RPMI7951 (cell line): ENCODE data around the gene SYNPO. TPM values are rescaled to one million over a fixed set of nuclear protein-coding genes. Genes with fewer than 3 reads are reported as not detected.

Source experiments
- DNase-seq: peaks from one replicate; pipeline ENCODE4 v3.0.0-alpha.2; 2012; ENCODE audit warnings: low read depth
- total RNA-seq: library from RNA; depleted of rRNA; stranded (reverse); fragments of >200 nt; shearing (Covaris generic); gene quantifications from 2 replicates; pipeline ENCODE4 v1.2.3, GENCODE V29; 2014; rRNA removed

Gene SYNPO, protein sequence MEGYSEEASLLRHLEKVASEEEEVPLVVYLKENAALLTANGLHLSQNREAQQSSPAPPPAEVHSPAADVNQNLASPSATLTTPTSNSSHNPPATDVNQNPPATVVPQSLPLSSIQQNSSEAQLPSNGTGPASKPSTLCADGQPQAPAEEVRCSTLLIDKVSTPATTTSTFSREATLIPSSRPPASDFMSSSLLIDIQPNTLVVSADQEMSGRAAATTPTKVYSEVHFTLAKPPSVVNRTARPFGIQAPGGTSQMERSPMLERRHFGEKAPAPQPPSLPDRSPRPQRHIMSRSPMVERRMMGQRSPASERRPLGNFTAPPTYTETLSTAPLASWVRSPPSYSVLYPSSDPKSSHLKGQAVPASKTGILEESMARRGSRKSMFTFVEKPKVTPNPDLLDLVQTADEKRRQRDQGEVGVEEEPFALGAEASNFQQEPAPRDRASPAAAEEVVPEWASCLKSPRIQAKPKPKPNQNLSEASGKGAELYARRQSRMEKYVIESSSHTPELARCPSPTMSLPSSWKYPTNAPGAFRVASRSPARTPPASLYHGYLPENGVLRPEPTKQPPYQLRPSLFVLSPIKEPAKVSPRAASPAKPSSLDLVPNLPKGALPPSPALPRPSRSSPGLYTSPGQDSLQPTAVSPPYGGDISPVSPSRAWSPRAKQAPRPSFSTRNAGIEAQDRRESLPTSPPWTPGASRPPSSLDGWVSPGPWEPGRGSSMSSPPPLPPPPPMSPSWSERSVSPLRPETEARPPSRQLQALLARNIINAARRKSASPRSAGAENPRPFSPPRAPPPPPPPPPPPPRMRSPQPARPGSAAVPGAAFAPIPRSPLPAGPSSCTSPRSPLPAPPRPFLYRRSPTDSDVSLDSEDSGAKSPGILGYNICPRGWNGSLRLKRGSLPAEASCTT
- 0.98 and 1.4 TPM in 2 replicates for total RNA-seq

DNA sequence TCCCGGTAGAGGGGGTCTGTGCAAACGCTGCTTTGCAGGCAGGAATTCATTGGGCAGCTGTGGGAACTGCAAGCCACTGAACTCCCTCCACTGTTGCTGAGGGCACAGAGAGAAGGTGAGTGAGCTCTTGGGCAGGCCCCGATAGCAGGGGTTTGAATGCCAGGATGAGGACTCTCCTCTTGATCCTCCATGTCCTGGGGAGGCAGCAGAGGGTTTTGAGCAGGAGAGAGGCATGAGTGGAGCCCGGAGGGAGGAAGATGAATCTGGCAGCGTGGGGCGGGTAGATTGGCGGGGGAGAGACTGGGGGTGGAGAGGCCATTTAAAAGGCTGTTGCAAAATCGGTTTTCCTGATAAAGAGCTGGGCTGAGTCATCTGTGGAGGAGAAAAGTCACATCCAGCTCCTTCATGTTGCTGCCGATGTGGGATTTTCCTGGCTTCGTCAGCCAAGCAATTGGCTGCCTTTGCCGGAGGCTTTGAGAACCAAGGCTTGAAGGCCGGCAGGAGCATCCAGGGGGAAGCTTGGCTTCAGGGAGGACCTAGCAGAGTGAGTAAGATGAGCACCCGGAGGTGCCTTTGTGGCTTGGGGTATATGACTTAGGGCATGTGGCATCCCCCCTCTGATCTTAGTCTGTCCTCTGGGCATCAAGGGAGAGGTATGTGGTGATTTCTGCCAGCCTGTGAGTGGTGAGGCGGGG is at the start of gene SYNPO:
Gene SYNPO (plus strand): TSS at position 350 of the 695 bp plus-strand sequence. CDS start 7,616 bp downstream, outside the sequence.
- peak; percentile 99 for DNase-seq

DNA sequence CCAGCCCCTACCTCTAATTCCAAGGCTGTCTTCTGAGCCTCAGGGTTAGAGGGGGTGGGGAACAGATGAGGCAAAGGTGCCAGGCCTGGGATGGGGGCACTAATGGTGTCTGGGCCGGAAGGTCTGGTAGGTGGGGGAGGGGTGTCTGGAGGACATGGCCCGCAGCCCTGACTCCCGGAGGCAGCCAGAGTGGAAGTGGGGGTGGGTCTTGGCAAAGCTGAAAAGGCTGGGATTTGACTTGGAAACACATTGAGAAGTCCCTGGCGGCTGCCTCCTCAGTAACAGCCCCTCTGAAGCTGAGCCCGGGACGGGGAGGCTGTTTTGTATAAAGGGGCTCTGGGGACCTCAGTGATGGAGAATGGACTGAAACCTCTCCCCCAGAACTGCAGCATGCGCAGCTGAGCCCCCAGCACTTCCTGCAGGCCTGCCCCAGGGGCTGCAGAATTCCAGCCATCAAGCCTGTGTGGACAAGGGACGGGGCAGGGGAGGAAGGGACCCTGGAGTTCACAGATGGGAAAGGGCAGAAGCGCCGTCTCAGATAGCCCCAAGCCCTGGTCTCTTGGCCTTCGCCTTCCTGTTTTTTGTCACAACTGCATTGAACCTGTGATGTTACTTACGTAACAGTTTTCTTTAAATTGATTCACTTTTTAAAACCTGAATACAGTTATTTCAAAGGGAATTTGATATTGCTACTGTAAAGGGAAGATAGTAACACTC is 49.3 kb upstream of the SYNPO start:
- no peak for DNase-seq

DNA sequence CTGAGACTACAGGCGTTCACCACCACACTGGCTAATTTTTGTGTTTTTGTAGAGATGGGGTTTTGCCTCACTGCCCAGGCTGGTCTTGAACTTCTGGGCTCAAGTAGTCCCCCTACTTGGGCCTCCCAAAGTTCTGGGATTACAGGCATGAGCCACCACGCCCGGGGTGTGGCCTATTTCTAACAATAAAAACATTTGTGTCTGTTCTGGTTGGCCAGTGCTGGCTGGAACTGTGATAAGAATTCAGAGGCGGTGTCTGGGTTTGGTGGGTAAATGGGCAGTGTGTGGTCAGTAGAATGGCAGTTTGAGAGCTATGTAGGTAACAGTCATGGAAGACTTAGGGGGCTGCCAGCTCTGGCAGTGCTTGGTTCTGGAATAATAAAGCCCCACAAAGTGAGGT is 46.9 kb upstream of the SYNPO start:
- no peak for DNase-seq

DNA sequence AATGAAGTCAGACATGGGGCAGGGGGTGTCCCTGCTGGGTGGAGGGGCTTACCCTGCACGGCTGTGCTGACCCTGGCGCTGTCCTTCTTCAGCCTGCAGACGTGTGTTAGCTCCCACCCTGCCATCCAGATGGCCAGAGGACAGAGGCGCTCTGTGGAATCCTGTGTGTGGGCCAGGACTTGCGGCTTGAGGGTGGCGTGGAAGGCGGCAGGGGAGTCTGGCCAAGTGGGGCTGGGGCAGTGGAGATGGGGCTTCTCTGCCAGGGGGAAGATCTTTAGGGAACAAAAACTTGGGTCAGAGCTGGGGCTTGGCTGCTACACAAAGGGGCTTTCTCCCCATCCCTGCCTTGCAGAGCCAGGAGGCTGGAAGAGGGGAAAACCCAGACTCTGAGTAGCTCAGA is 46.5 kb upstream of the SYNPO start:
- peak; percentile 18 for DNase-seq

DNA sequence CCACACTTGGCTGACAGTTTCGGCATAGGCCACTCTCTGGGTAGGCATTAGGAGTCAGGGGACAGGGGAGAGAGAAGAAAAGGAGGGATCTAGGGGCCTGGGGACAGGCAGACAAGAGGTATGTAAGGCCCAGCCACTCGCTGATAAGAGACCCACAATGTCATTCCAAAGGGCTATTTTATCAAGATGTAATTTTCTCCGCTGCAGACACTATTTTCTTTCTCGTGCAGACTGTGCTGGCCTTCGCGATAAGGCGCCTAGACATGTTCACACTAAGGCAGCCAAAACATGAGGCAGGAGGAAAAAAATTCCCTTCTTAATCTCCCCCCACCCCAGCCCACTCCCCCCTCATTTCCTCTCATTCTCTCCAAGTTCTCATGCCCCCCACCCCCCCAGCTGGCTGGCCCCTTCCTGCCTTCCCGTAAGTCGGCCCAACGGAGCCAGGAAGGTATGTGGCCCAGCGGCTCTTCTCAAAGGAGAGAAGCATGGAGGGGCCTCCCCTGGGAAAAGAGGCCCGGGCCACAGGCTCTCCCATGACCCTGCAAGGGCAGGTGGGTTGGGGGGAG is 44.9 kb upstream of the SYNPO start:
- no peak for DNase-seq

DNA sequence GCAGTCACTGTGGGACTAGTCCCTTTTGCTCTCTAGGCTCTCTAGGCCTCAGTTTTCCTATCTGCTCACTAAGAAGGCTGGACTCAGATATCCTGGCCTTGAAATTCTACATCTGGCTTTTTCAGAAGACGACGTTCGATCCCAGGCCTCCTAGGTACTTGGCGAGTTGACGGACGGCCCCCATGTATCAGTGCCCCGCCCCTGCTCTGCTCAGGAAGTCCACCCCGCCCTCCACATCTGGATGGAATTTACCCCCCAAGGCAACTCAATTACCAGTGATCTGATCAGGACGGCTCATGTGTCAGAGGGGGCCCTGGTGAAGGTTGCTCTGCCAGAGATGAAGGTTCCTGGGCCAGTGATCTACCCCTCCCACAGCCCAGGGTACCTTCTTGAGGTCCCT is 44.1 kb upstream of the SYNPO start:
- no peak for DNase-seq

DNA sequence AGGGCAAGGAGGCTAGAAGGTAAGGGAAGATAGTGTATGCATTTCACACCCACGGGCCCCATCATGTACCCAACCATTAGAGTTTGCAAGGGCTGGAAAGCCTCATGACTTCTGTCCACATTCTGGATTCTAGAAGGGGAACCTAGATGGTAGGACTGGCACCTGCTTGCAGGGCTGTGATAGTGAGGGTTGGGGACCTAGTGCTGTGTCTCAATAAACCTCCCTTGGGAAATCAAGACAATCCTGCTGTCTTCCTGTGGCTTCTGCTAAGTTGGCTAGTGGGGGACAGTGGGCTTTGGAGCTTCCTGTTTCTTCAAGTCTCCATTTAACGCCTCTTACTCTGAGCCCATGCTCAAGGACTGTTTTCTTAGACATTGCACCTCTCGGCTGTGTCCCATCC is 43.6 kb upstream of the SYNPO start:
- no peak for DNase-seq

DNA sequence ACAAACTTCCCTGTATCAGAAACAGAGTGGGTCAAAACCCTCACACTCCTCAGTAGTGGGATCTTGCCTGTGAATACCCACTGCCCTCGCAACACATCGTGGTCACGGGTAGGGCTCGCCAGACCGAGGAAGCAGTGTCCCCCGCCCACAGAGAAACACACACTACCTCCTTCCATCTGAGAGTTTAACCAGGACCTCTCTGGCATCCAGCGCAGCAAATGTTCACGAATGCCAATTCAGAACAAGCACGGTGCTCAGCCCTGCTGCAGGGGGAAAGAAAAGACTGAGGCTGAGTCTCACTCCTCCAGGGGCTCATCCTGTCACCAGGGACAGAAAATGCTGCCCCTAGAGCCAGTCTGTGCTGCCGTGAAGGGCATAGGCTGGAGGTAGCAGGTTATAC is 42.5 kb upstream of the SYNPO start:
- DNase-seq: no peak

DNA sequence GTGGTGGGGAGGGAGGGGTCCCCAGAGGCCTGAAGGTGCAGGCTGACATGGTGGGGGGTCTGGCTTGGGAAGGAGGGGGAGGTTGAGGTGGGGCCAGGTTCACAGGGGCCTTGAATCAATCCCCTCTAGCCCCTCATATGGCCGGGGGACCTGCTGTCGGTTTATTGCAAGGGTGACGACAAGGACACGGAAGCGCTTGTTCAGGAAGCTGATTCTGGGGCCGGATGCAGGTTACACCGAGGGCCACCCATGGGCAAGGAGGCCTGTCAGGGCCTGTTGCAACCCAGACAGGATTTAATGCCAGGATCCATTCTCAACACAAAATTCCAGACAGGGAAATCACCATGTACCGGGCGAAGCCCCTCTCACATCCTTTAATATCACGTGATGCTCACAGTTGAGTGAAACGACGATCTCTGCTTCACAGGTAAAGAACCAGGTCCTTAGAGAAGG is 41.6 kb upstream of the SYNPO start:
- DNase-seq: no peak

DNA sequence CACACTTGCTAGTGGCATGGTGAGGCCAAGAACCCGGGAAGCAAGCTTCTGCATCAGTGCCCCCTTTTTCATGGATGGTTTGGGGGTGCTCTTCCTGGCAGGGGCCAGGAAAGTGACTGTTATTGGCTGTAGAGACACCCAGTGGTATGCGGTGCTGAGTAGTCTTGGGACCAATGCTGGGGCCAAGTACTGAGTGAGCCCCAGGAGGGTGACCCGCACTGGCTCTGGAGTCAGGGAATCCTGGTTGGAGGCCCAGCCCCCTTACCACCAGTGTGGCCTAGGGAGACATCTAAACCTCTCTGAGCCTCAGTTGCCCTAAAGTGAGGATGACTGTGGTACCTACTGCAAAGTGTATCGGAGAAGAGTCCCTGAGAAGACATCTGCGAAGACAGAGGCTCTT is 41.2 kb upstream of the SYNPO start:
- DNase-seq: no peak

DNA sequence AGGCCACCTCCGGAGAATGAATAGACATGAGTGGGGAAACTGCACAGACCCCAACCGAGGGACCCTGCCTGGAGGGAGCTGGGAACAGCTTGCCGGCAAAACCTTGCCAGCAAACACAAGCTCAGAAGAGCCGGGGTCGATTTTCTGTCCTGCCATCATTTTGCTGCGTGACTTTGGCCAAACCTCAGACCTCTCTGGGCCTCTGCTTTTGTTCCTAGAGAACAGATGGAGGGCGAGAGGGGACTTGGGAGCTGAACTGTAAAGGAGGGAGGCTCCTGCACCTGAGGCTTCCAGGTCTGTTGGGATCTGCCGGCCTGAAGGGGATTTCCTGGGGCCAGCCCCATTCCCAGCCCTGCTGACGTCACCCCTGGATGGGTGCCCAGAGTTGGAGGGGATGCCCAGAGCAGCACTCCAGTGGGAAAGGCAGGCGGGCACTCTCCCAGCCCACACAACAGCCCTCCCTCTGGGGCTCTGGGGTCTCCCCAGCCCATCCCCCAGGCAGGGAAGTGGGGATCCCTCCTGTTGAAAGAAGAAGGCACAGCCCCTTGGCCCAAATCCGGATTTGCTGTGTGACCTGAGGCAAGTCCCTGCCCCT is 40.4 kb upstream of the SYNPO start:
- DNase-seq: peak; percentile 70

DNA sequence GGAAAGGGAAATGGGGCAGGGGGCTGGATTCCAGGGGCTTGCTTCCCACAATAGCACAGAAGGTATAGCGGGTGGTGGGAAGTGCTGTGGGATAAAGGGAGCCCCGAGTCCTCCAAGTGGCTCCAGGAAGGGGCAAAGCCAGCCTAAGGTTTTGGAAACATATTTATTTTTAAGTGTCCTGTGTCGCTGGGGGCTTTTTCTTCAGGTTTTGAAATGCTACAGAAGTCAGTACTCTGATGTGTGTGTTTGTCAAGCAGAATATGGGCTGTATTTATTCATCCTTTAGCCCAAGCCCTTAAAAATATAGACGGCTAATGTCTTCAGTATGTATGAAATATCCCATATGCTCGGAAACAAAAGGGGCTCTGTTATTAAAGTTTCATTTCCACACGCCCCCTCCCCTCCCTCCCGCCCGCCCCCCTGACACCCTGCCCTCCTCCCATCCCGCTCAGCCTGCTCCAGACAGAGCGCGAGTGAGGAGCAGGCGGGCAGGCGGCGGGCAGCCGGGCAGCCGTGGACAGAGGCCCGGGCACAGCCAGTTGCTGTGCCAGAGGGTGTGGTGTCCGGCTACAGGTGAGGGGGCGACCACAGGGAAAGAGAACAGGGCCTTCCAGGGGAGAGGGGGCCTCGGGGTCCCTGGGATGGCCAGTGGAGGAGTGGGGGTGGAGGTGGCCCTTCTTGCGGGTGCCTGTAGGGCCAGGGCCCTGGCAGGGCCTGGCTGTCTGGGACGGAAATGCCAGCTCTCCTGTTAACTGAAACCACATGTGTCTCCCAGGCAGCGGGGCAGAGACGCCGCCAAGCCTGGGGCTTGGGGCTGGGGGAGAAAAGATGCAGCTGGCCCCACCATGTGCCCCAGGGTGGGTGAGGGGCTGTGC is 39.6 kb upstream of the SYNPO start:
- DNase-seq: peak; percentile 56

DNA sequence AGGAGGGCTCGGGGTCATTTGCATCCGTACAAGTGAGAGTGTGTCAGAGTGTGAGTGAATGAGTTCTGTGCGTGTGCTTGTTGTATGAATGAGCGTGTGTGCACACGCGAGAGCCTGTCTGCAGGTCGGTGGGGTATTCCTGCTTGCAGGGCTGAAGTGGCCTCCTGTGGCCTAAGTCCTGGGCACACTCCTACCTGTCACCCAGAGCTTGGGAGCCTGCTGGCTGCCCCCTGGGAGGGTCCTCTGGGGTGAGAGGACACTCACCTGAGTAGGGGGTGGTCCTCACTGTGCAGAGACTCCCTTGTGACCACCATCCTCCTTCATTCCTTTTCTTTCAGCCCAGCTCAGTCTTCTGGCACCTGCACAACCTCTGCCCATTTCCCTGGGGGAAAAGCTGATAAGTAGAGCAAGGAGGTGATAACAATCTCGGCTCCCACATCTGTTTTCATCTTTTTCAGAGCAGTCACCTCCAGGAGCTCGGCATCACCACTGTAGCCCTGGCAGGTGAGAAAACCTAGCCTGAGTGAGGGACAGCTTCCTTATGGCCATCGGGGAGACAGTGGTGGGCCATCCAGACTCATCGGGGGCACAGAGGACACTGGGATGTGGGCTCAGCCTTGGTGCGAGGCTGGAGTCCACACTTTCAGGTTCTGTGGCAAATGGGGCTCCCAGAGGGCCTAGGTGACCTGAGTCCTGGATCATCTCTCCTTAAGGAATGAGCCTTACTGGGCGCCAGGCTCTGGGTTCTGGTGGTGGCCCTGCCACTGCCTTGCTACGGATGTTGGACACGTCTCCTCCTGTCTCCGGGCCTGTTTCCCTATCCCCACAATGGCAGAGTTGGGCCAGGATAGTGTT is 38.7 kb upstream of the SYNPO start:
- no peak for DNase-seq

DNA sequence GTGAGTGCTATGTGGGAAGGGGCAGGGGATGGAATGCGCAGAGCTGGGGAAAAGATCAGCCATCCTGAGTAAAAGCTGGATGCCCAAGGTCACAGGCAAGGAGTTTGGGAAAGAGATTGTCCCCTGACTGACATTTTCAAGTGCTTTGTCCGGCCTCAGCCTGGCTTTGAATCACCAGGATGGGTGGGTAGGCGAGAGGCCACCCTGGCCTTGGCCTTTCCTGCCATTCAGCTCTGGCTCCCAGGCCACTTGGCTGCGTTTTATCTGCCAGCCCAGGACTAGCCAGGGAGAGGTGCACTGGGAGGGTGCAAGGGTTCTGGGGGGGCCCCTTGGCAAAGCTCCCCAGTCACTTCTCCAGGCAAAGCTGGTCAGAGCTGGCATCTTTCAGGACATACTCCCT is 37.4 kb upstream of the SYNPO start:
- DNase-seq: no peak

DNA sequence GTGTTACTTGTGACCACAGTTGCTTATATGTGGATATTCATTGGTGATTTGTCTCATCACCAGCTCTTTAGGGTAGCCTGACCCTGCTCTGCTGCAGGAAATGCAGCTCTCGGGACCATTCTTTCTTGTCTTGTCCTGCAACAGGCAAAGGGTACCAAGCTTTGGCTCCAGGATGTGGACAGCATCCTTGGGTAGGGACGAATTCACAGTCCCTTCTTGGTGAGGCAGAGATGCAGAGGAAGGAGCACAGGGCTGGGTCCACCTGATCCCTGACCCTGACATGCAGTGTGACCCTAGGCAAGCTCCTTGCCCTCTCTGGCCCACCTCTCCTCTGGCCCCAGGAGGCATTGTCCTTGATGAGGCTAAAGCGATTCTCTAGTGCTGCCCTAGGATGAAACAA is 37.0 kb upstream of the SYNPO start:
- DNase-seq: no peak

DNA sequence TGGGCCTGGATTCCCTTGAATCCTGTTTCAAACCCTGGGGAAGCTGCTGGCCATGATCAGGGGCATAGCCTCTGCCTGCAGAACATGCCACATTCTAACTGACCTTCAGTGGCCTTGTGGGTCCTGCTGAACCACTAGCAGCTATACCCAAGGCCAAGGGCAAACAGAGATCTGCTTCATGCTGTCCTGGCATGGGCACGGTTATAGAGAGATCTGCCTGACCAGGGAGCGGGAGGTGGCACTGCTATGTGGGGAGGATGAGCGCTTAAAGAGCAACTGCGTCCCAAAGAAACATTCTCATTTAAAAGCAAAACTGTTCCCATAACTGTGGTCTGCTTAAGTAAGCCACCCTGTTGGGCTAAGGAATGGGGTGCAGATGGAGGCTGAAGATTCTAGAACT is 36.5 kb upstream of the SYNPO start:
- DNase-seq: no peak

DNA sequence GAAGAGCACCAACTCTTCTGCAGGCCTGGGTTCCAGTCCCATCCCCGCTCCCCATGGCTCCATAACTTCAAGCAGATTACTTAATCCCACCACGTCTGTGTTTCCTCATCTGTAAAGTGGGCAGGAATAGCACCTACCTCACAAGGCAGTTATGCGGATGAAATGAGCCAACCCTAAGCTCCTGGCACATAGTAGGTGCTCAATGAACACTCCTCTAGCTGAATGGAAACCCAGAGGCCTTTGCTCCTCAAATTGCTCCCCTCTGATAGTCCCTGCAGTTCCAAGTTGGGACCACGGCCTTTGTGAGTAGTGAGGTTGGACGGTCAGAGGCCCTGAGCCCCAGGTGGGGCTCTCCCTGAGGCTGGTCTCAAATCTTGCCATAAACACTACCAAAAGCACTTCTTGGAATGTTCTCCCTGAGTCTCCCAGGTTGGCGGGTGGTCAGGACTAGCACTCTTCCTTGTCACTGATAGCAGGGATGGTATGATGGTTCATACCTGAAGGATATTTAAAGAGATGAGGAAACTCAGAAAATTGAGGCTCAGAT is 35.5 kb upstream of the SYNPO start:
- DNase-seq: no peak

DNA sequence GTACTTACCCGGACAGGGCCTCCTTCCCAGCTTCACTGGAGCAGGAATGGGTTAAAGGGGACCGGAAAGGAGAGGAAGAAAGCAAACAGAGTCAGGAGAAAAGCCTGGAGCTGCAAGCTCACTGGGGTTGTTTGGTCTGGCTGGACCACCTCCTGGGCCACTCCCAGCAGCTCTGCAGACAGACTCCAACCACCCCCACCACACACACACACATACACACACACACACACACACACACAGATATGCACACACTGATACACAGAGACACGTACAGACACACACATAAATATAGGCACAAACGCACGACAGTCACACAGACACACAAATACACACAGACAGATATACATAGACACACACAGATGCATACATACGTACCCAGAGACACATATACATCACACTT is 34.9 kb upstream of the SYNPO start:
- DNase-seq: no peak
